Femur (tissue), 1 donor: ENCODE results near the gene GMPPB.
"Not testable (repeated sequence)": the region's sequence is repeated elsewhere in the genome, so short reads cannot be mapped to it uniquely, and the experiment has no call there.

Experiments
- DNase-seq: peaks from one replicate; pipeline ENCODE4 v3.0.0-alpha.2; 2017

GMPPB gene

GRCh38 chr3:49712631-49713317 is 11.0 kb downstream of the GMPPB start:
- peak; percentile 15 for DNase-seq

GRCh38 chr3:49712166-49712565 is 11.6 kb downstream of the GMPPB start:
- no peak for DNase-seq

- no peak for DNase-seq
Observed at GRCh38 chr3:49711489-49711888, 12.3 kb downstream of the GMPPB start.

GRCh38 chr3:49709852-49710251 is 13.9 kb downstream of the GMPPB start:
- DNase-seq = no peak

GRCh38 chr3:49707113-49707480 is 16.7 kb downstream of the GMPPB start:
- DNase-seq = no peak

GRCh38 chr3:49706456-49707112 is 17.2 kb downstream of the GMPPB start:
- DNase-seq = no peak

GRCh38 chr3:49705390-49705960 is 18.3 kb downstream of the GMPPB start:
- no peak for DNase-seq

GRCh38 chr3:49704629-49705028 is 19.1 kb downstream of the GMPPB start:
- DNase-seq = no peak

GRCh38 chr3:49703956-49704355 is 19.8 kb downstream of the GMPPB start:
- DNase-seq = no peak

GRCh38 chr3:49703443-49703927 is 20.3 kb downstream of the GMPPB start:
- DNase-seq = no peak

- no peak for DNase-seq
Observed at GRCh38 chr3:49702672-49703071, 21.1 kb downstream of the GMPPB start.

GRCh38 chr3:49701388-49702077 is 22.2 kb downstream of the GMPPB start:
- no peak for DNase-seq

GRCh38 chr3:49700453-49701128 is 23.2 kb downstream of the GMPPB start:
- DNase-seq = no peak

GRCh38 chr3:49700014-49700413 is 23.7 kb downstream of the GMPPB start:
- DNase-seq = no peak

- DNase-seq = no peak
Observed at GRCh38 chr3:49699281-49699979, 24.3 kb downstream of the GMPPB start.

- DNase-seq = not testable (repeated sequence)
Observed at GRCh38 chr3:49695350-49696015, 28.3 kb downstream of the GMPPB start.

- DNase-seq = not testable (repeated sequence)
Observed at GRCh38 chr3:49694409-49695070, 29.2 kb downstream of the GMPPB start.

- not testable (repeated sequence) for DNase-seq
Observed at GRCh38 chr3:49691481-49691880, 32.3 kb downstream of the GMPPB start.

GRCh38 chr3:49690856-49691255 is 32.9 kb downstream of the GMPPB start:
- not testable (repeated sequence) for DNase-seq

GRCh38 chr3:49689908-49690624 is 33.7 kb downstream of the GMPPB start:
- not testable (repeated sequence) for DNase-seq
